DMS53 (cell line): ENCODE results near the gene CLSTN2.

Experiments used
- DNase-seq: peaks from one replicate; lab custom pipeline; 2025; lab: John Stamatoyannopoulos, UW

Gene CLSTN2

GRCh38 chr3:140505213-140505612, 570.2 kb downstream of the CLSTN2 start:
- DNase-seq = no peak

DNA sequence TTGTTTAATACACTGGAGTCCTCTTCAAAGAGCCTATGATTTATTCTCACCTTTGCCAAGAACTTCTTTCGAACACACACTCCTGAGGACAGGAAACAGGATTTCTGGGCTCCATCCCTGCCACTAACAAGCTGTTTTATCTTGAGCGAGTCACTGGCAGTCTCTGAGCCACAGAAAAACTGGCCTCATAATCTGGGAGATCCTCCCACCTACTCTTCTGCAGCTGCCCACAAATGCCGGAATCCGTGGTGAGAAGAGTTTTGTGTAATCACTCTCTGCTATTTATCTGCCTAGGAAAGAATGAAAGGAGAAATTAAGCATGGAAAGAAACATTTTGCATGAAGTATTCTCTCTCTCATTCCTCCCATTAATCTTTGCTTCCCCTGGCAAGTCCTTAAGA, 570.9 kb downstream of the CLSTN2 start:
- DNase-seq = no peak

DNA sequence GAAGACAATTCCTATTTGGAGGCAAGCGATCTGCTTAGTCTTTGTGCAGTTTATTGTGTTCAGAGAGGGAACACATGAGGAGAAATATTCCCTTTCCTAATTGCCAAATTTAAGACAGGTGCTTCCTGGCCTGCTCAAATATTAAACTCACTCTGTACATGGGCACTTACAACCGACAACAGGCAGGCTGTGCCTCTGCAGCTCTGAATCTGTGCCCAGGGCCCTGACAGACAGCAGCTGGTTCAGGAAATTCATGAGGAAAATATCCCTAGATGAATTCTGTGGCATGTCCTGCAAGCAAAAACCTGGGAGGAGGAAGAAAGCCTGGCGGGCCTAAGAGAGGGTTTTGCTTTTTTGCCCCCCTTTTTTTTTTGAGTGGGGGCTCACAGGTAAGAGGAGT, 573.6 kb downstream of the CLSTN2 start:
- DNase-seq = no peak

- no peak for DNase-seq
Measured at GRCh38 chr3:140509534-140509933, 574.5 kb downstream of the CLSTN2 start.

DNA sequence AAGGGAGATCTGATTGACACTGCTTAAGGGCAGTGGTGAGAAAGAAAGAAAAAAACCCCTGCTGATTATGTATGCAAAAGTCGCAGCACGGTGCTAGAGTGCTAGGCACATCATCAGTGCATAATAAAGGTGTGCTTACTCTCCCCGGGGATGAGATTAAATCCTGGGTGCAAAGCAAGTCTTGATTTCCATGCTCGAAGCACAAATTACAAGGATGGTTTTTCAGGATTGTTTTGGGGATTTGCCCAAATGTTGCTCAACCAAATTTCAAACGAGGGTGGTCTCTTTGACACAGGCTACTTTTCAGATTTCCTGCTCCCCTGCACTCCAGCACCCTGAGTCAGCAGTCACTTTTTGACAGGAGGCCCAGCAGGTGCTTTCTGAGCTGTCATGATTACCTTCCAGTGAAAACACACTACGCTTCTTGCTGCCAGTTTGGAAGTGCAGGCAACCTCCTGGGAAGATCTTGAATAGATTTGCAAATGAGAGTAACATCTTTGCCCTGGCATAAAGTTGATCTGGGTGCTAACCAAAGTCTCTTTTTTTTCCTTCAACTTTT, 575.4 kb downstream of the CLSTN2 start:
- DNase-seq = no peak

GRCh38 chr3:140521751-140522445, 586.9 kb downstream of the CLSTN2 start:
- DNase-seq = no peak

DNA sequence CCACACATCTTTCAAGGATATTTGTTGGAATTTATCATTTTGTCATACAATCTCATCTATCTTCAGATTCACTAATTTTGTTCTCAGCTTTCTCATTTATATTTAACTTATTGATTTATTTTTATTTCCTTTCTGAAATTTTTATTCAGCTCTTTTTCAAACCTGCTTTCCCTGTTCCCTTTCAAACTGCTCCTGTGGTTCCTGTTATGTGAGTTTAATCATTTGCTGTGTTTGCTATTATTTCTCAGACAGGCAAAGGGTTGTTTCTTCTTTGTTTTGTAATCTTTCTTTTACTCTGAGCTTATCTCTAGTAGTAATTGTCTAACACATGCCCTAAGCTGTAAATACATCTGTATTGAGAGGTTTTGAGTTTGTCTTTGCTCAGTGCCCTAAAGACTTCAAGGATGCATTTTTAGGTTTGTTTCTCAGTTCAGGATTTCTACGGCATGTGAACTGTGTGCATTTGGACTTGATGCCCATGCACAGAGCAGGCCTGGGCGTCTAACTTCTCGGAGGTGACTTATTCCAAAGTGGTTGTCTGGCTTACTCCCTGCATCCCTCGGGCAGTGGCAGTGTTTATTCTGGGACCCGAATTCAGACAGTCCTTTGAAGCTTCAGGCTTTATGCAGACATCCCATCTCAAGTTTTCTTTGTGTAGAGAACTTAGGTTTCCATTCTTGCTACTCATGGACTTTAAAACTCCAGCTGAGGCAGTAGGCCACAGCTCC, 587.8 kb downstream of the CLSTN2 start:
- no peak for DNase-seq

- no peak for DNase-seq
Measured at GRCh38 chr3:140523600-140523999, 588.6 kb downstream of the CLSTN2 start.

GRCh38 chr3:140527156-140527555, 592.2 kb downstream of the CLSTN2 start:
- no peak for DNase-seq

- no peak for DNase-seq
Measured at GRCh38 chr3:140529096-140529495, 594.1 kb downstream of the CLSTN2 start.

- no peak for DNase-seq
Measured at GRCh38 chr3:140529558-140529957, 594.6 kb downstream of the CLSTN2 start.

DNA sequence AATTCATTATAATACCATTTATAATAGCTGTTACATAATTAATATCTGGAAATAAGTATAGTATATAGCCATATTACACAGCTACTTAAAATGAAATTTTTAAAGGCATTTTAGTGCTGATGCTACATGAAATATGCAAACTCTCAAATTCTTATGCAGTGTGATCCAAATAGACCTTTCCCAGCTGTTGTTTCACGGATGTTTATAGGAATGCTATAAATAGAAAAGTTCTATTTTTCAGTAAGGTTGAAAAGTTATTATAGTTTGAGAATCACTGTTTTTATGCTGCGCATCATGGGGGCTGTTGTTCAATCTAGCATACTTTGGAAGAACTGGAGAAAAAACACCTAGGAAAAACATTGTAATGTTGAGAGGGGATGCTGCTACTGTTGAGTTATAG, 595.1 kb downstream of the CLSTN2 start:
- no peak for DNase-seq

- DNase-seq = no peak
Measured at GRCh38 chr3:140530603-140531002, 595.6 kb downstream of the CLSTN2 start.

DNA sequence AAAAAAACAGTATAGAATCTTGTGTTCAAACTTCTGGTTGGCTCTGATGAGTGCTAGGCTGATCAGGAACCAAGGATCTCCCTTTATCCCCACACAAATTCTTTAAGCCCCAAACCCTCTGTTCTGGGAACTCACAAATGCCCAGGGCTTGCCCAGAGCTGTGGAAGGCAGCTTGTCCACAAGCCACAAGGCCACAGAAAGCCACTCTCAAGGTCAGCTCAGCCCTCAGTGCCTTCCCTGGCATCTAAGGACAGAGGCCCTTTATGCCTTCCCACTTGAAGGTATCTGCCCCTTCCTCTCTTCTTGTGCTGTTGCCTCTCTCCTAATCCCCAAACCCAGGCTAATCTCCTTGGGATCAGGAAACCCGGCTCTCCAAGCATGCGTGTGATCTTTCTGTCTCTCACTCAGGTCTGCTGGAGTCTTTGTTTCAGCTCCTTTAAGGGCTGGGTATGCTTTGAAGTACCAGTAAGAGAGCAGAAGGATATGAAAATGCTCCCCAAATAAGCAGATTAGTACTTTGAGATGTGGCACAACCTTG, 597.9 kb downstream of the CLSTN2 start:
- no peak for DNase-seq

DNA sequence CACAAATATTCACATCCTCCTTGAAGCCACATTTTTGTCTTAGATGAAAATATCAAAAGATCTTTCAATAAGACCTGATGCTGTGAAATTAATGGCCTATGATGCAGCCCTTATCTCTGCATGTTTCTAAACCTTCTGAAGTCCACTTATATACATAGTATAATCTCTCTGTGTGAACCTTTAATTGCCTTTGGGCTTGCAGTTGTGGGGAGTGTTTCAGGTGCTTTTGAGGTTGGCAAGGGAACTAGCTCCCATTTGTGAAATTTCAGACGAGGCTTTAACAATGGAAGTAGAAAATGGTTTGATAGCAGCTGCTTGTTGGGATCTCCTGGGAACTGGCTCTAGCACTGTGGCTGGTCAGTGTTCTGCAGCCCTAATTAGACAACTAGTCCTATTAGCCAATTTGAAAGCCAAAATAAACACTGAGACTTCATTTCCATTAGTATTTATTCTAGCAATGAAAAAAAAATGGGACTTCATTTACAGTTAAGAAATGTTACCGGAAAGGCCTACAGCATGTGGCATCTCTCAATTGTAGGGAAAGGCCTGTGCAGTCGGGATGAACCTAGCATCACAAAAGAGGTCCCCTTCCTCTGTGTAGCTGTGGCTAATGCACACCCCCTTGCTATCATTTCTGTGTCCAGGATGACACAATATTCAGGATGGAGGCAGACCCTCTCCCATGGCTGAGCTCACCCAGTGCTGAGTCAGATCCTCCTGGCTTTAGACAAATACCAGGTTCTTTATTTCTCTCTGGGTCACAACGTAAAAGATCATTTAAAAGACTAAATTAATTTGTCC, 602.1 kb downstream of the CLSTN2 start:
- DNase-seq = no peak

DNA sequence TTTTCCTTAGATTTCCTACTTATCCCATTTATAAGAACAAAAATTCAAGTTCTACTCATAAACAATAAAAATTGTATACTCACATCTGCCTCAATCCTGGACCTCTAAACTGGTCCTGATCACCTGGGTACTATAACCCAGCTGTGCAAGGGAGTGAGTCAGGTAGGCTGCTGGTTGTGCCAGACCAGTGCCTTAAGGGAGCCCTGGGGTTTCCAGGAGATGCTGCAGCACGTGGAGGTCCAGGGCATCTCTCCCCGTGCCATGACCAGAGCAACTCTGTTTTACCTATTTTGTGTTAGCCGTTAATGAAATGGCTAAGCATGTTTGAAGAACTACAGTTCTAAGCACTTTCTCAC, 602.7 kb downstream of the CLSTN2 start:
- no peak for DNase-seq

DNA sequence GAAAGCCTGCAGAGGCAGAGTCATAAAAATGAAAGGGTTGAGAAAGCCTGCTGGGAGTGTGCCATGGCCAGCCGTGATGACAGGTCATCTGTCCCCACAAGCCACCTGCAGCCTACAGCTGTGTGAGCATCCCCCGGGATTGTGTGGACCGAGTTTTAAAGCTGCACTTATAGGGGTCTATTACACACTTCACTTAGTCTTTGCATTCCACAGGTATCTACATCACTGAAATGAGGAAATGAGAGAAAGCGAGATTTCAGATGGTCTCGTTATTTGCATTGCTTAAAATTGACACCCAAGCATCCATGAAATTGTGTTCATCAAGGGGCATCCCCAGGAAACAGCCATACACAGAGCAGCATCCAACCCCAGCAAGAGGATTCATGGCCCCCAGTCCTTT, 605.3 kb downstream of the CLSTN2 start:
- DNase-seq = no peak

GRCh38 chr3:140541975-140542653, 607.1 kb downstream of the CLSTN2 start:
- DNase-seq = no peak

DNA sequence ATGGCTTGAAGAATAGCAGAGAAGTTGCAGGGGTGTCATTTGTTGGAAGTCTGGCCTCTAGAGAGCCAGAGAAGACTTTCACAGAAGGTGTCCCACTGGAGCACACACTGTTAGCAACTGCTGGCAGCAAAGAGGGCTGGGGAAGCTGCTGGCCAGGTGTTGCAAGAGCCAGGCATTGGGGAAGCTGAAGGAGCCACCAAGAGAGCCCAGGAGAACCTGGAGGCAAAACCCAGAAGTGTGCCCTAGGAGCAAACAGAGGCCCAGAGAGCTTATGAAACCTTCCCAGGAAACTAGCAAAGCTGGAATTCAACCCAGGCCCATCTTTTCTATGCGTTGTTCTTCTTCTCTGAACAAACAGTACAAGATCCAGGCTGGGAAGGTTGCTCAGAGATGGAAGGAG, 610.2 kb downstream of the CLSTN2 start:
- no peak for DNase-seq

DNA sequence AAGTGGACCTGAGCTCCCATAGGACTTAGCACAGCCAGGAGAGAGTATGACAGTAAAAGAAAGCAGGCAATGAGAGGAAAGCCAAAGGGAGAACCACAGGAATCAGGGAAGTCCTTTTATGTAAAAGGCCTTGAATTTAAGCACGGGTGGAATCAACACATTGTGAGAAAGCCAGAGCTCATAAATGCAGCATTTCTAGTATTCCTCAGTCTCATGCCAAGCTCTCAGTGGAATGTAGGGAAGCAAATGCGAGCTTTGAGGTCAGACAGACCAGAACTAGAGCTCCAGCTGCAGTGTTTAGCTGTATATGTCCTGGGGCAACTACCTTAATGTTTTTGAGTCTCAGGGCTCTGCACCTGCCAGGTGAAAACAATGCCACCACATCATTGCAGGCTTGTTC, 610.8 kb downstream of the CLSTN2 start:
- no peak for DNase-seq

GRCh38 chr3:140546649-140547048, 611.7 kb downstream of the CLSTN2 start:
- DNase-seq = no peak

- DNase-seq = peak; percentile 9
Measured at GRCh38 chr3:140552403-140552802, 617.4 kb downstream of the CLSTN2 start.
